Endodermal cell (in vitro differentiated cells): ENCODE results near the gene CLEC19A. TPM values are rescaled to one million over a fixed set of nuclear protein-coding genes. Genes with fewer than 3 reads are reported as not detected.

Experiments used
- DNase-seq: peaks from one replicate; pipeline ENCODE4 v3.0.0-alpha.2; 2017
- H3K27ac ChIP-seq: 2 replicates; pipeline ENCODE4 v1.5.1; 2013; ENCODE audit warnings: mild to moderate bottlenecking, low read depth, low read length, moderate library complexity
- H3K27me3 ChIP-seq: 2 replicates; pipeline ENCODE4 v1.6.1; 2013; ENCODE audit warnings: mild to moderate bottlenecking, low read length, moderate library complexity; ENCODE audit not compliant: insufficient read depth, control insufficient read depth, poor library complexity, severe bottlenecking
- H3K36me3 ChIP-seq: 2 replicates; pipeline ENCODE4 v1.7.0; 2013; ENCODE audit warnings: mild to moderate bottlenecking, low read length, moderate library complexity; ENCODE audit not compliant: control insufficient read depth, insufficient read depth
- H3K4me1 ChIP-seq: one replicate; pipeline ENCODE4 v1.7.0; 2013; ENCODE audit warnings: low read length; ENCODE audit not compliant: control insufficient read depth, insufficient read depth
- H3K4me3 ChIP-seq: 2 replicates; pipeline ENCODE4 v1.5.1; 2013; ENCODE audit warnings: mild to moderate bottlenecking, low read length, moderate library complexity
- H3K9ac ChIP-seq: 2 replicates; pipeline ENCODE4 v1.6.1; 2013; ENCODE audit warnings: mild to moderate bottlenecking, low read length, moderate library complexity; ENCODE audit not compliant: poor library complexity, severe bottlenecking; ENCODE audit errors: extremely low read depth
- H3K9me3 ChIP-seq: 2 replicates; pipeline ENCODE4 v1.6.1; 2013; ENCODE audit warnings: mild to moderate bottlenecking, low read length, moderate library complexity; ENCODE audit not compliant: control insufficient read depth
- H3K27ac Mint-ChIP-seq: 2 replicates; pipeline ENCODE4 v1.8.0; 2020; ENCODE audit warnings: mixed read lengths
- H3K27me3 Mint-ChIP-seq: 2 replicates; pipeline ENCODE4 v1.8.0; 2021; ENCODE audit warnings: mild to moderate bottlenecking, mixed read lengths; ENCODE audit not compliant: insufficient read depth
- H3K36me3 Mint-ChIP-seq: 2 replicates; pipeline ENCODE4 v1.8.0; 2020; ENCODE audit warnings: low read depth, mixed read lengths
- H3K4me1 Mint-ChIP-seq: 2 replicates; pipeline ENCODE4 v1.8.0; 2020; ENCODE audit warnings: mixed read lengths
- H3K4me3 Mint-ChIP-seq: 2 replicates; pipeline ENCODE4 v1.8.0; 2020; ENCODE audit warnings: mild to moderate bottlenecking, moderate library complexity, mixed read lengths
- H3K9me3 Mint-ChIP-seq: 2 replicates; pipeline ENCODE4 v1.8.0; 2020; ENCODE audit warnings: mild to moderate bottlenecking, mixed read lengths
- WGBS, 2 experiments: methylation state at CpG; one replicate each; pipeline versions ENCODE4 v1.1.5 to v1.1.7; 2013; ENCODE audit warnings: missing lambda C conversion rate in 2 of 2, mixed read lengths in 1 of 2; ENCODE audit not compliant: insufficient coverage in 1 of 2, insufficient read length in 1 of 2; 5-methylcytosine and 5-hydroxymethylcytosine counted together
- total RNA-seq, 2 donors: library from RNA; stranded (reverse); fragmentation: NEBNext Ultra II Directional in 1 of 2; extraction: Animal tissue kit (Norgen Biotek cat#: 25700) in 1 of 2; gene quantifications; 2 replicates in 1 of 2; 3 replicates in 1 of 2; pipeline ENCODE4 v1.2.1, GENCODE V29; 2021
- TF ChIP-seq, protein P1 (sequence below): fragments of 200-600 bp; sonication (generic); conservative IDR thresholded peaks from 2 replicates; pipeline ENCODE4 v1.5.0; 2021; ENCODE audit warnings: antibody characterized with exemption, mild to moderate bottlenecking

CLEC19A gene
- total RNA-seq, 2 donors from 2014 or later = 1.6 to 1.9 TPM

DNA sequence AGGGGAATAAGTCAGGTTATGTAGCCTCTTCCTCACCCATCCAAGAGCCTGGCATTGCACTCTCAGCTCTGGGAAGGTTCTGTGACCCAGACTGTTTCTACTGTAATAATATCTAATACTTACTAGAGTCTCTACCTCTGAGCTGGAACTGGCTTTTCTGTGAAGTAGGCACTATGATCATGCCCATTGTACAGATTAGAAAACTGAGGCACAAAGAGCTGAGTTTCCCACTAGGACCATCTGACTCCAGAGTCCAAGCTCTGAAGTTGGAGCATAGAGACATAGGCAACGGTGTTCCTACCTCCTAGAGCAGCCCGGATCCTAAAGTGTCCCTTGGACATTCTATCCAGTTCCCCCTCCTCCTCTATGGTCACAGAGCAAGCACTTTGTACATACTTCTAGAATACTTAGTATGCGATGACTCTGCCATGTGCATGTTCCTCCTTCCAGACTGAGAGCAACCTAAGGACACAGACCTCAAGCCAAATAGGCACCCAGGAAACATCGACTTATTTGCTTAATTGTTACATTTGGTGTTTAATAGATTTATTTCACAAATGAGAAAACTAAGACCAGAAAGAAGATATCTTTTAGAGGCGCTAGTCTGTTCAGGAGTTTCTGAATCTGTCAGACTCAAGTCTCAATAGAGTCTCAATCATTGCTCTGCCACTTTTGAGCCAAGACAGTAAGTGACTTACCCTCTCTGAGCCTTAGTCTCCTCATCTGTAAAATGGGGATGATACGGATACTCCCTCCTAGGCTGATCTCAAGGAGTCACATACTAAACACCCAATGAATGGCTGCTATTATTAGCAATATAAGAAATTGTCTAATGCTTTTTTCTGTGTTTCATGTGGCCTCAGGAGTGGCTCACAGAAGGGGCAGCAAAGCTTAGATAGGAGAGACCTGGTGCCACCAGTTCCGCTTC lies 3.6 kb downstream of the CLEC19A start:
- H3K9me3 ChIP-seq = peaks cover 16% of the 10 kb centered on the region
- TF ChIP-seq, protein P1, sequence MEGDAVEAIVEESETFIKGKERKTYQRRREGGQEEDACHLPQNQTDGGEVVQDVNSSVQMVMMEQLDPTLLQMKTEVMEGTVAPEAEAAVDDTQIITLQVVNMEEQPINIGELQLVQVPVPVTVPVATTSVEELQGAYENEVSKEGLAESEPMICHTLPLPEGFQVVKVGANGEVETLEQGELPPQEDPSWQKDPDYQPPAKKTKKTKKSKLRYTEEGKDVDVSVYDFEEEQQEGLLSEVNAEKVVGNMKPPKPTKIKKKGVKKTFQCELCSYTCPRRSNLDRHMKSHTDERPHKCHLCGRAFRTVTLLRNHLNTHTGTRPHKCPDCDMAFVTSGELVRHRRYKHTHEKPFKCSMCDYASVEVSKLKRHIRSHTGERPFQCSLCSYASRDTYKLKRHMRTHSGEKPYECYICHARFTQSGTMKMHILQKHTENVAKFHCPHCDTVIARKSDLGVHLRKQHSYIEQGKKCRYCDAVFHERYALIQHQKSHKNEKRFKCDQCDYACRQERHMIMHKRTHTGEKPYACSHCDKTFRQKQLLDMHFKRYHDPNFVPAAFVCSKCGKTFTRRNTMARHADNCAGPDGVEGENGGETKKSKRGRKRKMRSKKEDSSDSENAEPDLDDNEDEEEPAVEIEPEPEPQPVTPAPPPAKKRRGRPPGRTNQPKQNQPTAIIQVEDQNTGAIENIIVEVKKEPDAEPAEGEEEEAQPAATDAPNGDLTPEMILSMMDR = no peak
- Mint-ChIP-seq H3K4me3 (no peak overlapping the region), H3K4me1 (peaks cover 58% of the 10 kb centered on the region), H3K27me3 (no peaks in the 10 kb centered on the region), H3K27ac (peak overlapping the region; percentile 87), H3K36me3 (no peaks in the 10 kb centered on the region), H3K9me3 (peaks cover 1% of the 10 kb centered on the region)
- no peaks in the 10 kb centered on the region for H3K27me3 ChIP-seq
- no peak overlapping the region for H3K9ac ChIP-seq
- no peaks in the 10 kb centered on the region for H3K36me3 ChIP-seq
- 88 to 92% methylated on average over 3 to 7 of the region's 7 CpGs for WGBS, 2 experiments
- H3K27ac ChIP-seq = peak overlapping the region; percentile 7
- no peak for DNase-seq
- H3K4me1 ChIP-seq = peaks cover 32% of the 10 kb centered on the region
- H3K4me3 ChIP-seq = peak overlapping the region; percentile 63

DNA sequence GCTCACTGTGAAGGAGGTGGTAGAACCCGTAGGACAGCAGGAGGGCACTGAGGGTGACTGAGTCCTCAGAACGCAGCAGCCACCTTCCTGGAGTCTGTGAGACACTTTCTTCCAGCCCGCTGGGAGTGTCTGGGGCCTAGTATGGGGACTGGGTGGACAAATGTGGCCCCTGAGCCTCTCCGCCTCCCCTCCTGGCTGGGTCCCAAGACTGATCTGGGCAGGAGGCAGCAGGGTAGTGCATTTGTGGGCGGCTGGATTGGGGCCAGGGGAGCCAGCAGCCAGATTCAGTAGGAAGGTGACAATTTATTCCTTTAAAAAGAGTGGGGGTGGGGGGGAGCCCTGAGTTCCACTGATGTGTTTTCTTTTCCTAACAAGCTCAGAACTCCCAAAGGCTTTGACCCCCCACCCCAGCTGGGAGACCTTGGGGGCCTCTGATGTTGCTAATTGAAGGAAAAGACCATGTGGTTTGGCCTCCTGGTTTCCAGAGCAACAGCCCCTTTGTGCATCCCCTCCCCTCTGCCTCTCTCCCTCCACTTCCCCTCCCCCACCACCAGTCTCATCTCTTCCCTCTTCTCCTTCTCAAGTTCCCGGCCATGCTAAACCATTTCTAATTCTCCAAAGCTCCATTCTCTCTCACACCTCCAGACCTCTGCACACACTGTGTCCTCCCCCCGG lies 4.4 kb downstream of the CLEC19A start:
- peak overlapping the region; percentile 7 for H3K27ac ChIP-seq
- peaks cover 16% of the 10 kb centered on the region for H3K9me3 ChIP-seq
- no peak overlapping the region for H3K4me3 ChIP-seq
- Mint-ChIP-seq H3K36me3 (no peaks in the 10 kb centered on the region), H3K27ac (peak overlapping the region; percentile 87), H3K9me3 (peaks cover 1% of the 10 kb centered on the region), H3K4me3 (no peak overlapping the region), H3K4me1 (peaks cover 65% of the 10 kb centered on the region), H3K27me3 (no peaks in the 10 kb centered on the region)
- DNase-seq = peak; percentile 75
- H3K9ac ChIP-seq = no peak overlapping the region
- 33 to 64% methylated on average over 3 to 7 of the region's 7 CpGs for WGBS, 2 experiments
- H3K27me3 ChIP-seq = no peaks in the 10 kb centered on the region
- no peaks in the 10 kb centered on the region for H3K36me3 ChIP-seq
- TF ChIP-seq, protein P1 = no peak
- H3K4me1 ChIP-seq = peaks cover 32% of the 10 kb centered on the region

DNA sequence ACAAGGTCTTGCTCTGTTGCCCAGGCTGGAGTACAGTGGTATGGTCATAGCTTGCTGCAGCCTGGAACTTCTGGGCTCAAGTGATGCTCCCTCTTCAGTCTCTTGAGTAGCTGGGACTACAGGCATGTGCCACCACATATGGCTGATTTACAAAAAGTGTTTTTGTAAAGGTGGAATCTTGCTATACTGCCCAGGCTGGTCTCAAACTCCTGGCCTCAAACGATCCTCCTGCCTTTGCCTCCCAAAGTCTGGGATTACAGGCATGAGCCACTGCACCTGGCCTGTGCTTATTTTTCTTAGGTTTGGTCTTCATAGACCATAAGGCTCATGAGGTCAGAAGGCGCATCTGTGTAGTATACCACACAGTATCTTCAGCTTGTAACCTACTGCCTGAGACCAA lies 5.3 kb downstream of the CLEC19A start:
- H3K36me3 Mint-ChIP-seq = no peaks in the 10 kb centered on the region
- Histone ChIP-seq H3K9me3 (peaks cover 16% of the 10 kb centered on the region), H3K27ac (peak overlapping the region; percentile 10), H3K9ac (no peak overlapping the region), H3K4me3 (no peak overlapping the region), H3K4me1 (peaks cover 32% of the 10 kb centered on the region), H3K36me3 (no peaks in the 10 kb centered on the region), H3K27me3 (no peaks in the 10 kb centered on the region)
- no peak overlapping the region for H3K4me3 Mint-ChIP-seq
- peaks cover 1% of the 10 kb centered on the region for H3K27me3 Mint-ChIP-seq
- TF ChIP-seq, protein P1 = no peak
- WGBS, 2 experiments = 96 to 100% methylated on average over 1 to 2 of the region's 2 CpGs
- H3K27ac Mint-ChIP-seq = peak overlapping the region; percentile 89
- peaks cover 65% of the 10 kb centered on the region for H3K4me1 Mint-ChIP-seq
- peaks cover 1% of the 10 kb centered on the region for H3K9me3 Mint-ChIP-seq
- no peak for DNase-seq
